Measurements from ENCODE around the gene PARD3. TPM values are rescaled to one million over a fixed set of nuclear protein-coding genes. Genes with fewer than 3 reads are reported as not detected.

PARD3 gene
- total RNA-seq, 6 experiments from 2014 or later: 19.1 to 27.8 (median 22.0) TPM

DNA sequence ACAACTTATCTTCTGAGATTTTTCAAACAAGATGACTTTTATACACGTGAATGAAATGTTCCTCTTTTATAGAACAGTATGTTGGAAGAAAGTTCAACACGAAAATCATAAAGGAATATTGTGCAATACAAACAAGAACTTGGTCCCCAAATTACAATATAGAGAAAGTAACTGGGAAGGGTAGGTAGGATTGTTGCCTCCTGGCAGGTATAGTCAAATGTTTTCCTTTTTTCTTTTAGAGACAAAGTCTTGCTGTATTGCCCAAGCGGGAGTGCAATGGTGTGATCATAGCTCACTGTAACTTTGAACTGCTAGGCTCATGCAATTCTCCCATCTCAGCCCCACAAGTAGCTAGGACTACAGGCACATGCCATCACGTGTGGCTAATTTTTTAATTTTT is 582.6 kb downstream of the PARD3 start:
- TF ChIP-seq POLR2A (IDR thresholded peaks at IDR 0.05) (no peak), CTCF (IDR thresholded peaks at IDR 0.05) (no peak)
- no peaks in the 10 kb centered on the region for H3K36me3 ChIP-seq
- ATAC-seq (peak in 1 of 4 donors; percentile 11), DNase-seq (no peak)
- intact Hi-C loops (cut with DNase I): no loop called here
- 79% methylated on average over 4 of the region's 4 CpGs for WGBS (ENCODE audit: insufficient coverage, low coverage, low lambda C conversion rate, missing lambda C conversion rate)
- H3K27ac ChIP-seq: no peak overlapping the region
- H3K27me3 ChIP-seq: no peaks in the 10 kb centered on the region
- H3K4me3 ChIP-seq: no peak overlapping the region
- H3K4me1 ChIP-seq: peaks cover 0 to 7% (median 0%) of the 10 kb centered on the region in 4 donors
- H3K9me3 ChIP-seq: no peaks in the 10 kb centered on the region

GRCh38 chr10:34231441-34232180 is 583.5 kb downstream of the PARD3 start:
- TF ChIP-seq CTCF (IDR thresholded peaks at IDR 0.05): no peak
- TF ChIP-seq POLR2A (IDR thresholded peaks at IDR 0.05): no peak
- ATAC-seq: peak in 2 of 4 donors; percentile 24 to 37
- no peak overlapping the region for H3K4me3 ChIP-seq
- H3K9me3 ChIP-seq: no peaks in the 10 kb centered on the region
- 38% methylated on average over 9 of the region's 11 CpGs for WGBS (ENCODE audit: insufficient coverage, low coverage, low lambda C conversion rate, missing lambda C conversion rate)
- peaks cover 0 to 7% (median 0%) of the 10 kb centered on the region in 4 donors for H3K4me1 ChIP-seq
- intact Hi-C loops (cut with DNase I): no loop called here
- H3K27me3 ChIP-seq: no peaks in the 10 kb centered on the region
- DNase-seq: no peak
- H3K36me3 ChIP-seq: no peaks in the 10 kb centered on the region
- no peak overlapping the region for H3K27ac ChIP-seq

GRCh38 chr10:34229917-34230316 is 585.2 kb downstream of the PARD3 start:
- TF ChIP-seq CTCF (IDR thresholded peaks at IDR 0.05) (no peak), POLR2A (IDR thresholded peaks at IDR 0.05) (no peak)
- H3K27ac ChIP-seq: no peak overlapping the region
- no peaks in the 10 kb centered on the region for H3K36me3 ChIP-seq
- ATAC-seq: no peak
- 91% methylated on average over 3 of the region's 3 CpGs for WGBS (ENCODE audit: insufficient coverage, low coverage, low lambda C conversion rate, missing lambda C conversion rate)
- no peak overlapping the region for H3K4me3 ChIP-seq
- no peak for DNase-seq
- H3K27me3 ChIP-seq: no peaks in the 10 kb centered on the region
- intact Hi-C loops (cut with DNase I): no loop called here
- peaks cover 0 to 7% (median 0%) of the 10 kb centered on the region in 4 donors for H3K4me1 ChIP-seq
- no peaks in the 10 kb centered on the region for H3K9me3 ChIP-seq

DNA sequence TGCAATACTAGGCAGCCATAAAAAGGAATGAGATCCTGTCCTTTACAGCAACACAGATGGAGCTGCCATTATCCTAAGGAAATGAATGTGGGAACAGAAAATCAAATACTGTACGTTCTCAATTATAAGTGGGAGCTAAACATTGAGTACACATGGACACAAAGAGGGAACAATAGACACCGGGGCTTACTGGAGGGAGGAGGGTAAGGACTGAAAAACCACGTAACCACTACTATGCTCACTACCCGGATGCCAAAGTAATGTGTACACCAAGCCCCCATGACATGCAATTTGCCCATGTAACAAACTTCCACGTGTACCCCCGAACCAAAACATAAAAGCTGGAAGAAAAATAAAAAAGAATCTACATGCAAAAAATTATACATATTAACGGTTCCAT is 587.0 kb downstream of the PARD3 start:
- intact Hi-C loops (cut with DNase I): no loop called here
- WGBS (ENCODE audit: insufficient coverage, low coverage, low lambda C conversion rate, missing lambda C conversion rate): 83% methylated on average over 7 of the region's 7 CpGs
- Histone ChIP-seq H3K9me3 (no peaks in the 10 kb centered on the region), H3K4me1 (peaks cover 0 to 7% (median 0%) of the 10 kb centered on the region in 4 donors), H3K27me3 (no peaks in the 10 kb centered on the region), H3K4me3 (no peak overlapping the region), H3K27ac (no peak overlapping the region), H3K36me3 (no peaks in the 10 kb centered on the region)
- TF ChIP-seq POLR2A (IDR thresholded peaks at IDR 0.05): no peak
- DNase-seq (no peak), ATAC-seq (no peak)

DNA sequence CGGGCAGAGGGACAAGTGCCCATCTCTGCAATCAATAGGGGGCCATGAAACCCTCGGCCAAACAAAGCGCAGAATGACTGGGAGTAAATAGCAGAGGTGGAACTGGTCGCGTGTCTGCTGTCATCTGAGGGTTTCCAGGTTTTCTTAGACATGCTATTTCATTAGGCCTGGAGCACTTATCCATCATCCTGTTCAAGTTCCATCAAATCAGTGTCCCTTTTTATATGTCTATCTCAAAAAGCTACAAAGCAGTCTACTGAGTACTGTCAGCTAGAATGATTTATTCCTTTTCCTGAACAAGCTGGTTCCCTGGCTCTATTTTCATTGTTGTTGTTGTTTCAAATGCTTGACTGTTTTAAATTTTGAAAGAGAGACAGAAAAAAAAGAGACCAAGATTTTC is 590.5 kb downstream of the PARD3 start:
- H3K27me3 ChIP-seq: no peaks in the 10 kb centered on the region
- H3K4me1 ChIP-seq: no peaks in the 10 kb centered on the region
- TF ChIP-seq CTCF (IDR thresholded peaks at IDR 0.05) (no peak), POLR2A (IDR thresholded peaks at IDR 0.05) (no peak)
- WGBS (ENCODE audit: insufficient coverage, low coverage, low lambda C conversion rate, missing lambda C conversion rate): 88% methylated on average over 5 of the region's 5 CpGs
- H3K36me3 ChIP-seq: no peaks in the 10 kb centered on the region
- DNase-seq (no peak), ATAC-seq (no peak)
- H3K27ac ChIP-seq: no peak overlapping the region
- intact Hi-C loops (cut with DNase I): no loop called here
- H3K9me3 ChIP-seq: no peaks in the 10 kb centered on the region
- H3K4me3 ChIP-seq: no peak overlapping the region
